ENCODE results near the gene BLZF1. TPM values are rescaled to one million over a fixed set of nuclear protein-coding genes. Genes with fewer than 3 reads are reported as not detected.
A peak's percentile ranks its signal among the peaks of the same experiment; 100 is the strongest.
"Not testable (repeated sequence)": the region's sequence is repeated elsewhere in the genome, so short reads cannot be mapped to it uniquely, and the experiment has no call there.

Gene BLZF1
- polyA plus RNA-seq, 1 donor from 2014 or later = 9.2 TPM

DNA sequence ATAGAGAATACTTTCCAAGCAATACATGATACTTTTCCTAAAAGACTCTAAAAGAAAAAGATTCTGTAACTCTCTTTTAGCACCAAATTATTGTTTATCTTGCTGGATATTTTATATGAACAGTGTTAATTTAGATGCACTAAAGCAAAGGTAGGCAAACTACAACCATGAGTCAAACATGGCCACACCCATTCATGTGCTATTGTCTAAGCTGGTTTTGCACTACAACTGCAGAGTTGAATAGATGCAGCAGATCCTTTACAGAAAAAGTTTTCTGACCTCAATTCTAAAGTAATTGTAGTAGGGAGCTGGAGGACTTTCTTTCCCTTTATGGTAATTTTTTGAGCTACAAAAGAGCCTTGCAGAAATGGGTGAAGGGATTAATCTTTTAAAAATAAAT is 19.4 kb downstream of the BLZF1 start:
- Mint-ChIP-seq H3K27me3 (no peaks in the 10 kb centered on the region), H3K36me3 (peaks cover 17% of the 10 kb centered on the region), H3K27ac (no peak overlapping the region), H3K9me3 (no peaks in the 10 kb centered on the region), H3K4me3 (no peak overlapping the region), H3K4me1 (no peaks in the 10 kb centered on the region)

DNA sequence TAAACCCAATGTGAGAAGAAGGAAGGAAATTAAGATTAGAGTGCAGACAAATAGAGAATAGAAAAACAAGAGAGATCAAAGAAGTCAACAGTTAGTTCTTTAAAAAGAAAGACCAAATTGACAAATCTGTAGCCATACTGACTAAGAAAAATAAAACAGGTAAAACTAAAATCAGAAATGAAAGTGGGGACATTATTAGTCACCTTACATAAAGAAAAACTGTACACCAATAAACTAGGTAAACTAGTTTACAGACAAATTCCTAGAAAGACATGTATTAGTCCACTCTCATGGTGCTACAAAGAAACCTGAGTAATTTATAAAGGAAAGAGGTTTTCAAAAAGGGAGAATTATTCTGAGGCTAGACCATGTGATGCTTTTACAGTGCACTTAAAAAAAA is 22.3 kb downstream of the BLZF1 start:
- peaks cover 26% of the 10 kb centered on the region for H3K36me3 Mint-ChIP-seq
- no peak overlapping the region for H3K4me3 Mint-ChIP-seq
- no peaks in the 10 kb centered on the region for H3K4me1 Mint-ChIP-seq
- H3K27me3 Mint-ChIP-seq = no peaks in the 10 kb centered on the region
- no peak overlapping the region for H3K27ac Mint-ChIP-seq
- H3K9me3 Mint-ChIP-seq = no peaks in the 10 kb centered on the region

DNA sequence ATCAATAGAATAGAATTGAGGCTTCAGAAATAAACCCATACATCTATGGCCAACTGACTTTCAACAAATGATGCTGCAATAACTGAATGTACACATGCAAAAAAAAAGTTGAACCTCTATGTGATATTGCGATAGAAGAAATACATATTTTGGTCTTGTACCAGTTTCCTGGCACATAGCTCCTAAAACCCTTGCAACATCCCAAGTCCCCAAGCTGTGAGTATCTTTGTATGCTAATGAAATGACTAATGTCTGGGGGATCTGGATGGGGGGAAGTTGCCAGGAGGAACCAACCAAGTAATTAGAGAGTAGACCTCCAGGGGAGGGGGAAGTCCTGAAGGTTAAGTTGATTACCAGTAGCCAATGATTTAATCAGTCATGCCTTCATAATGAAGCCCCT is 24.4 kb downstream of the BLZF1 start:
- Mint-ChIP-seq H3K27me3 (no peaks in the 10 kb centered on the region), H3K4me3 (no peak overlapping the region), H3K27ac (no peak overlapping the region), H3K36me3 (peaks cover 37% of the 10 kb centered on the region), H3K9me3 (no peaks in the 10 kb centered on the region), H3K4me1 (no peaks in the 10 kb centered on the region)

DNA sequence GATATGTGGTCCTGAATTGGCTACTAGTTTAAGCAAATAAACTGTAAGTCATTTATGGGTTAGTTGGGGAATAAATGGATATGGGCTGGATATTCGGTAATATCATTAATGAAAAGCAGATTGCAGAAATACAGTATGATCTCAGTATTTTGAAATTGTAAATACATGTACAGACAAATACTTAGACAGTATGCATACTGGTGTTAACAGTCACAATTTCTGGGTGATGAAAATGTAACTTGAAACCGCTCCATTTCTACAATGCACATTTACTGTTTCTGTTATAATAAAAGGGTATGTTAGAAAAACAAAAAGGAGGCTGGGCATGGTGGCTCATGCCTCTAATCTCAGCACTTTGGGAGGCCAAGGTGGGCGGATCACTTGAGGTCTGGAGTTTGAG is 28.0 kb downstream of the BLZF1 start:
- no peak overlapping the region for H3K27ac Mint-ChIP-seq
- peaks cover 0 to 10% (median 3%) of the 10 kb centered on the region in 3 donors for H3K9me3 Mint-ChIP-seq
- no peak overlapping the region for H3K4me3 Mint-ChIP-seq
- H3K4me1 Mint-ChIP-seq = no peaks in the 10 kb centered on the region
- peaks cover 25% of the 10 kb centered on the region for H3K36me3 Mint-ChIP-seq
- H3K27me3 Mint-ChIP-seq = peaks cover 2% of the 10 kb centered on the region

DNA sequence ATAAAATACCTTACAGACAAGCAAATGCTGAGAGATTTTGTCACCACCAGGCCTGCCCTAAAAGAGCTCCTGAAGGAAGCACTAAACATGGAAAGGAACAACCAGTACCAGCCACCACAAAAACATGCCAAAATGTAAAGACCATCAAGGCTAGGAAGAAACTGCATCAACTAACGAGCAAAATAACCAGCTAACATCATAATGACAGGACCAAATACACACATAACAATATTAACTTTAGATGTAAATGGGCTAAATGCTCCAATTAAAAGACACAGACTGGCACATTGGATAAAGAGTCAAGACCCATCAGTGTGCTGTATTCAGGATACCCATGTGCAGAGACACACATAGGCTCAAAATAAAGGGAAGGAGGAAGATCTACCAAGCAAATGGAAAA is 34.6 kb downstream of the BLZF1 start:
- not testable (repeated sequence) for H3K27me3 Mint-ChIP-seq, H3K4me3 Mint-ChIP-seq, H3K36me3 Mint-ChIP-seq, H3K4me1 Mint-ChIP-seq, H3K27ac Mint-ChIP-seq
- H3K9me3 Mint-ChIP-seq = peaks cover 7 to 41% (median 17%) of the 10 kb centered on the region in 3 donors

DNA sequence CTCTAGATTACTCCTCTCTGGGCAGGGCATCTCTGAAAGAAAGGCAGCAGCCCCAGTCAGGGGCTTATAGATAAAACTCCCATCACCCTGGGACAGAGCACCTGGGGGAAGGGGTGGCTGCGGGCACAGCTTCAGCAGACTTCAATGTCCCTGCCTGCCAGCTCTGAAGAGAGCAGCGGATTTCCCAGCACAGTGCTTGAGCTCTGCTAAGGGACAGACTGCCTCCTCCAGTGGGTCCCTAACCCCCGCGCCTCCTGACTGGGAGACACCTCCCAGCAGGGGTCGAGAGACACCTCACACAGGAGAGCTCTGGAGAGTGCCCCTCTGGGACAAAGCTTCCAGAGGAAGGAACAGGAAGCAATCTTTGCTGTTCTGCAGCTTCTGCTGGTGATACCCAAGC is 40.3 kb downstream of the BLZF1 start:
- not testable (repeated sequence) for H3K27me3 Mint-ChIP-seq, H3K4me3 Mint-ChIP-seq, H3K4me1 Mint-ChIP-seq, H3K36me3 Mint-ChIP-seq, H3K27ac Mint-ChIP-seq
- peaks cover 7 to 42% (median 14%) of the 10 kb centered on the region in 3 donors for H3K9me3 Mint-ChIP-seq

DNA sequence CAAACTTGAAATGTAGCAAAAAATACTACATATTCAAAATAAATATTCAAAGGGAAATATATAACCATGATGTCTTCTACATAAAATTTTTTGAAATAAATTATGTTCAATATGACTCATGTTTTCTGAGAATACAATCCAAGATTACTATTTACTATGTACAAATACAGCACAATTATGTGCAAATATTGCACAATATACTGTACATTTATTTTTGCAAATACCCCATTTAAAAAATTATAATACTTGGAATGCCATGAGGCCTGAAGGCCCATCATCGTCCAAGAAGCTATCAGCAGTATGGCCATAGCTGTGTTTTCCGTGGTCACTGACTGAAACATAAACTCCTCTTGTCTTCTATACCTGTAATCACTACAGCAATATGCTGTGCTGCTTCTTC is 47.0 kb downstream of the BLZF1 start:
- Mint-ChIP-seq H3K36me3 (no peaks in the 10 kb centered on the region), H3K9me3 (peaks cover 2 to 18% (median 5%) of the 10 kb centered on the region in 3 donors), H3K27me3 (peaks cover 2% of the 10 kb centered on the region), H3K27ac (no peak overlapping the region), H3K4me1 (no peaks in the 10 kb centered on the region), H3K4me3 (no peak overlapping the region)

DNA sequence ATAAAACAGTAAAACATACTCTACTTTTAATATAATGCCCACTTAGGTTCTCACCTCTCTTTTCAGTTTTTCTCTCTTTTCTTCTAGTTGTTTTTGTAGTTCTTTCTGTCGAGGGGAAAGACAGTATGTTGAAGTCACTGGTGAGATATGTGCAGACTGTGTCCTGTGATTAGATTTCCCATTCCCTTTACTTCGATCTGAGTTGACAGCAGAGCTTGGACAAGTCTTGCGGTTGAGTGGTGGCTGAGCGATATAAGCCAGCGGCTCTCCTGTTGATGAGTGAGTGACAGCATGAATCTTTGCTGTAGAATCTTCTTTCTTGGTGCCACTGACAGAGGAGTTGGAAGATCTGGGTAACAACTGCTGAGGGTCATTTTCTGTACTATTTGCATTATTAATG is 53.3 kb downstream of the BLZF1 start:
- H3K36me3 Mint-ChIP-seq = no peaks in the 10 kb centered on the region
- H3K27ac Mint-ChIP-seq = no peak overlapping the region
- no peak overlapping the region for H3K4me3 Mint-ChIP-seq
- H3K27me3 Mint-ChIP-seq = peaks cover 21% of the 10 kb centered on the region
- H3K4me1 Mint-ChIP-seq = no peaks in the 10 kb centered on the region
- H3K9me3 Mint-ChIP-seq = no peaks in the 10 kb centered on the region

DNA sequence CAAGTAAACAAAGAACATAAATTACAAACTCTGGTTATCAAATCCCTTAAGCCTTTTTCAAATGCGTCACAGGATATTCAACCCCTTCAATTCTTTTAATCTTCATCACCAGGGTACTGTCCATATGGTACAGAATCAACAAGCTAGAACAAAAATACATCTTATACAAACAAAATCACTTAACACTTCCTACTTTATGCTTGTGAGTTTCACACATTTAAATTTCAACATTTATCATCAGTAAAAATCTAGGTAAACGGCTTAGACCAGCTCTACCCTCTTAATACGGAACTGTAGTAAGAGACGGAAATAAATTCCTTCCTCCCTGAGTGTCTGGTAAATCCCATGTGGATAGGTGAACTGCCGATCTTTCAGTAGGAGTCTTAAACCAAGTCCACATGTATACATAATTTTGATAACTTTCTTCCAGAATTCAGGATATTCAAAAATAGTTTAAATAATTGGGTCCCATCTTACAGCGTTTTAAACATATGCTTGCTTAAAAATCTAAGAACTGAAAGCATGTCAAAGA is 58.2 kb downstream of the BLZF1 start:
- Mint-ChIP-seq H3K27me3 (peaks cover 47% of the 10 kb centered on the region), H3K4me3 (no peak overlapping the region), H3K4me1 (peaks cover 0 to 6% (median 5%) of the 10 kb centered on the region in 3 donors), H3K27ac (no peak overlapping the region), H3K9me3 (peaks cover 0 to 11% (median 0%) of the 10 kb centered on the region in 3 donors), H3K36me3 (no peaks in the 10 kb centered on the region)

DNA sequence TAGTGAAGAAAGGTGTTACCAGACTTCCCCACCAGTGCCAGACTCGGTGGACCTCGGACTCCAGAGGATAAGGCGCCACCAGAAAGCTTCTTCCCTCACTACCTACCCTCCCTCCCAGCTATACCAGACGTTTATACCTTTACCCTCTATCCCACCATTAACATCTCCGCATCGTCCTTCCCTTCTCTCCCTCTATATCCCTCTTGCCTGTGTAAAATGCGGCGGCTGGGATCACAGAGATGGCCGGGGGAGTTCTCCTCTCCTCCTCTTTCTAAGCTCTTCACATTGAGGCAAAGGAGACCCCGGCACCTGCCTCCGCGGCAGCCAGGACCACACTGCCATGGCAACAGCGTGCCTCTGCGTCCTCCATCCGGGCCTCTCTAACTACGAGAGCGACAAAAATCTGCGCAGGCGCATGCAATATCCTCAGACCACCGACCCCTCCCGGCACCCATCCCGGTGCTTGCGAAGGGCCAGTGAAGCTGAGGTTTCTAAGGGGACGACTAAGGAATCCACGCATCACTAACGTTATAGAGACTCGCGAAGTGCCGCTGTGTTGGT is 59.2 kb downstream of the BLZF1 start, which contains the start of gene CCDC181:
Gene CCDC181, minus strand, starts transcription at position 394 of the 561 bp plus-strand sequence. CDS start 2,547 bp downstream, outside the sequence.
- no peaks in the 10 kb centered on the region for H3K36me3 Mint-ChIP-seq
- no peak within 1 kb of the TSS for H3K27ac Mint-ChIP-seq
- H3K4me3 Mint-ChIP-seq = peak within 1 kb of the TSS; percentile 9 to 87 (median 72)
- H3K4me1 Mint-ChIP-seq = peaks cover 0 to 6% (median 5%) of the 10 kb centered on the region in 3 donors
- H3K27me3 Mint-ChIP-seq = peaks cover 49% of the 10 kb centered on the region
- peaks cover 0 to 12% (median 0%) of the 10 kb centered on the region in 3 donors for H3K9me3 Mint-ChIP-seq

Other genes with a start within 250 kb of the BLZF1 start
- gene NME7, start 398 bp upstream of the BLZF1 start, polyA plus RNA-seq = 10.7 TPM
- gene CCDC181, start 59.3 kb downstream of the BLZF1 start, polyA plus RNA-seq = not detected
- 0.16 TPM for gene SLC19A2, start 117.7 kb downstream of the BLZF1 start, polyA plus RNA-seq
- gene F5, start 218.3 kb downstream of the BLZF1 start, polyA plus RNA-seq = 0.51 TPM